HepG2 (cell line): ENCODE data around the gene GALNT16. TPM values are rescaled to one million over a fixed set of nuclear protein-coding genes. Genes with fewer than 3 reads are reported as not detected.
"Not testable (repeated sequence)": the region's sequence is repeated elsewhere in the genome, so short reads cannot be mapped to it uniquely, and the experiment has no call there.

ENCODE experiments used
- ATAC-seq: fragments of 200-7000 bp; cut with Tn5 transposase; 3 replicates; pipeline ENCODE4 v1.9.1; 2020; ENCODE audit warnings: mild to moderate bottlenecking, moderate library complexity
- BruUV-seq: library from RNA; stranded (reverse); fragments of 400-500 nt; replicated peaks from 2 replicates; lab custom pipeline; 2021; lab: Mats Ljungman, UMichigan
- CTCF ChIA-PET: fragments of 300-600 bp; formaldehyde crosslinking; extraction: SDS; loops from one replicate; lab custom pipeline; 2021; ENCODE audit warnings: low total read pairs, inconsistent platforms, low intra/inter-chr PET ratio; lab: Yijun Ruan, JAX
- POLR2A ChIA-PET: fragments of 350-600 bp; sonication (Branson Sonifier 250); formaldehyde crosslinking; loops from one replicate; lab custom pipeline; 2020; ENCODE audit warnings: antibody characterized with exemption, inconsistent platforms; lab: Yijun Ruan, JAX
- DNase-seq: peaks from one replicate; pipeline ENCODE4 v3.0.0-alpha.2; 2015; ENCODE audit warnings: low spot score
- FAIRE-seq: peaks from 3 replicates; lab custom pipeline; 2011; peaks lifted over from hg19 to GRCh38; lab: Jason Lieb, UNC
- H2AFZ ChIP-seq: one replicate; pipeline ENCODE4 v1.6.1; 2011; ENCODE audit warnings: low read length, inconsistent platforms
- H3K27ac ChIP-seq: fragments of 300-600 bp; 3 replicates; pipeline ENCODE4 v1.8.0; 2011; ENCODE audit warnings: mixed run types, mild to moderate bottlenecking, mixed read lengths, low read length, inconsistent platforms; ENCODE audit not compliant: insufficient read depth; ENCODE audit errors: extremely low read length
- H3K27me3 ChIP-seq, 2 experiments: fragments of 200-600 bp in 1 of 2; 2 replicates in 1 of 2; 3 replicates in 1 of 2; pipeline versions ENCODE4 v1.6.0 to v1.8.0; 2011; ENCODE audit warnings: low read length in 2 of 2, mild to moderate bottlenecking in 2 of 2, moderate library complexity in 2 of 2, inconsistent platforms in 1 of 2; ENCODE audit not compliant: insufficient read depth in 2 of 2, control insufficient read depth in 1 of 2
- H3K36me3 ChIP-seq, 2 experiments: fragments of 200-600 bp in 1 of 2; replicated peaks in 1 of 2; 2 replicates in 1 of 2; 3 replicates in 1 of 2; pipeline versions ENCODE4 v1.5.1 to v1.8.0; 2011; ENCODE audit warnings: low read length in 2 of 2, inconsistent platforms in 1 of 2; ENCODE audit not compliant: insufficient read depth in 2 of 2, control insufficient read depth in 1 of 2
- H3K4me1 ChIP-seq: 2 replicates; pipeline ENCODE4 v1.5.1; 2012; ENCODE audit warnings: low read length, inconsistent platforms; ENCODE audit not compliant: insufficient read depth
- H3K4me2 ChIP-seq: 2 replicates; pipeline ENCODE4 v1.6.0; 2011; ENCODE audit warnings: low read depth, low read length, inconsistent platforms
- H3K4me3 ChIP-seq, 3 experiments: fragments of 200-600 bp in 1 of 3; sonication (generic), shearing (Covaris generic) in 1 of 3; replicated peaks in 1 of 3; 2 replicates each; pipeline ENCODE4 v1.5.1; 2011 to 2016; ENCODE audit warnings: low read length in 3 of 3, inconsistent platforms in 2 of 3, low read depth in 2 of 3, mild to moderate bottlenecking in 2 of 3, control low read depth in 1 of 3, mixed read lengths in 1 of 3; ENCODE audit not compliant: insufficient read depth in 1 of 3
- H3K79me2 ChIP-seq: one replicate; pipeline ENCODE4 v1.6.1; 2011; ENCODE audit warnings: low read length, inconsistent platforms; ENCODE audit not compliant: insufficient read depth
- H3K9ac ChIP-seq: 2 replicates; pipeline ENCODE4 v1.6.0; 2011; ENCODE audit warnings: mild to moderate bottlenecking, low read depth, low read length, inconsistent platforms; ENCODE audit not compliant: insufficient read depth
- H3K9me3 ChIP-seq: 2 replicates; pipeline ENCODE4 v1.5.1; 2012; ENCODE audit warnings: mild to moderate bottlenecking, low read length
- H4K20me1 ChIP-seq: 2 replicates; pipeline ENCODE4 v1.6.0; 2011; ENCODE audit warnings: inconsistent platforms, mild to moderate bottlenecking, low read length, moderate library complexity; ENCODE audit not compliant: insufficient read depth
- FOXC1 ChIP-seq: sonication (generic); formaldehyde crosslinking; IDR thresholded peaks from 2 replicates; pipeline ENCODE4 v1.8.0; 2022; ENCODE audit warnings: mild to moderate bottlenecking, missing genetic modification reagents, borderline replicate concordance
- KAT8 ChIP-seq: IDR thresholded peaks from 2 replicates; pipeline ENCODE4 v1.6.1; 2016; ENCODE audit warnings: missing genetic modification reagents, missing compliant biosample characterization
- RORA ChIP-seq: sonication (generic); formaldehyde crosslinking; IDR thresholded peaks from 2 replicates; pipeline ENCODE4 v1.5.0; 2020; ENCODE audit warnings: mild to moderate bottlenecking, missing genetic modification reagents, moderate library complexity
- USF2 ChIP-seq, 2 experiments: sonication (generic) in 1 of 2; formaldehyde crosslinking in 1 of 2; IDR thresholded peaks; 2 replicates each; pipeline versions ENCODE4 v1.5.1 to v1.6.1; 2011 to 2020; ENCODE audit warnings: borderline replicate concordance in 1 of 2, low read depth in 1 of 2, low read length in 1 of 2, mild to moderate bottlenecking in 1 of 2, missing genetic modification reagents in 1 of 2, moderate library complexity in 1 of 2
- ZNF546 ChIP-seq: sonication (generic); formaldehyde crosslinking; conservative IDR thresholded peaks from 2 replicates; pipeline ENCODE4 v1.8.1; 2023; ENCODE audit warnings: mild to moderate bottlenecking, missing genetic modification reagents
- ZNF564 ChIP-seq: sonication (generic); formaldehyde crosslinking; IDR thresholded peaks from 2 replicates; pipeline ENCODE4 v1.8.1; 2023; ENCODE audit warnings: mild to moderate bottlenecking, missing genetic modification reagents
- ZNF607 ChIP-seq: sonication (generic); formaldehyde crosslinking; IDR thresholded peaks from 2 replicates; pipeline ENCODE4 v1.5.1; 2020; ENCODE audit warnings: missing genetic modification reagents, mild to moderate bottlenecking, borderline replicate concordance
- WGBS: methylation state at CpG from one replicate; pipeline ENCODE4 v1.1.6; 2017; ENCODE audit warnings: low lambda C conversion rate; 5-methylcytosine and 5-hydroxymethylcytosine counted together
- in situ Hi-C: cut with HindIII; loops from 2 replicates; pipeline ENCODE4 v1.10.0; 2017; ENCODE audit warnings: low pct_unique_long_range_greater_than_20kb; ENCODE audit not compliant: extremely low pct_ligation_motif_present
- intact Hi-C: fragments of 100-400 bp; cut with micrococcal nuclease; formaldehyde crosslinking; loops from one replicate; pipeline ENCODE4 v1.10.0; 2022; ENCODE audit not compliant: unreplicated experiment
- polyA plus RNA-seq, 8 experiments: library from polyadenylated mRNA; depleted of rRNA in 3 of 8; stranded (reverse) in 7 of 8; unstranded in 1 of 8; fragments of >200 nt; fragmentation: Illumina TruSeq in 4 of 8; extraction: Trizol in 4 of 8; gene quantifications; 2 replicates each; pipeline versions ENCODE4 v1.2.1 to v1.2.3, GENCODE V29; 2011 to 2016; ENCODE audit warnings: low read depth in 4 of 8, missing spikeins in 1 of 8, mixed read lengths in 1 of 8; ENCODE audit not compliant: insufficient read depth in 1 of 8
- total RNA-seq, 5 experiments: library from RNA; depleted of rRNA; stranded (reverse); fragments of >200 nt; fragmentation: Illumina TruSeq; extraction: Trizol; gene quantifications; 2 replicates each; pipeline ENCODE4 v1.2.3, GENCODE V29; 2016; ENCODE audit warnings: low read depth in 1 of 5

Gene GALNT16
- total and polyA plus RNA-seq, 2 of the 13 experiments (the other 11 are each of a cell fraction or from before 2014, with no cell fraction given) = 0.54 to 0.82 TPM

- FAIRE-seq, ATAC-seq, H3K4me1 ChIP-seq, intact Hi-C loops, in situ Hi-C loops, H3K27me3 ChIP-seq, CTCF ChIA-PET, BruUV-seq, H3K4me3 ChIP-seq, DNase-seq, POLR2A ChIA-PET, H3K79me2 ChIP-seq, H3K9ac ChIP-seq, H2AFZ ChIP-seq, H3K4me2 ChIP-seq, H4K20me1 ChIP-seq, H3K36me3 ChIP-seq, H3K27ac ChIP-seq, H3K9me3 ChIP-seq: not testable (repeated sequence)
- WGBS = 96% methylated on average over 3 of the region's 3 CpGs
These were observed 42.3 kb upstream of the GALNT16 start for GRCh38 chr14:69217663-69218062.

GRCh38 chr14:69224946-69225345 lies 35.0 kb upstream of the GALNT16 start:
- WGBS = 98% methylated on average over 4 of the region's 4 CpGs
- no peak overlapping the region for H3K27ac ChIP-seq
- in situ Hi-C loops = no loop called here
- TF ChIP-seq ZNF546 (CRISPR knock-in tag) = no peak
- TF ChIP-seq ZNF564 (CRISPR knock-in tag) = no peak
- TF ChIP-seq ZNF607 = no peak
- TF ChIP-seq RORA = no peak
- no peak for TF ChIP-seq USF2 (IDR thresholded peaks at IDR 0.05; ENCODE audit: low read depth, low read length)
- no peak for TF ChIP-seq USF2 (CRISPR knock-in tag; IDR thresholded peaks at IDR 0.05; ENCODE audit: borderline replicate concordance)
- no peak for TF ChIP-seq KAT8 (CRISPR knock-in tag)
- no peak for TF ChIP-seq FOXC1 (CRISPR knock-in tag)
- TF ChIP-seq, all 625 proteins: peak for 0
- no peak overlapping the region for H2AFZ ChIP-seq
- intact Hi-C loops = no loop called here
- no peaks in the 10 kb centered on the region for H3K79me2 ChIP-seq
- H3K9me3 ChIP-seq = no peaks in the 10 kb centered on the region
- POLR2A ChIA-PET = no interaction called here
- DNase-seq = no peak
- H3K4me1 ChIP-seq = no peaks in the 10 kb centered on the region
- BruUV-seq = no TSS peak
- no peak overlapping the region for H3K9ac ChIP-seq
- no peak for ATAC-seq
- no peak overlapping the region for H3K4me3 ChIP-seq
- CTCF ChIA-PET = no interaction called here
- H3K4me2 ChIP-seq = no peak overlapping the region
- no peaks in the 10 kb centered on the region for H4K20me1 ChIP-seq
- no peak for FAIRE-seq
- H3K36me3 ChIP-seq = peaks cover under 1 to 3% of the 10 kb centered on the region in 2 experiments; a peak in 2 of 5 replicates
- no peaks in the 10 kb centered on the region for H3K27me3 ChIP-seq
